Colonic mucosa (tissue), 4 donors: ENCODE measurements around the gene CTIF. TPM values are rescaled to one million over a fixed set of nuclear protein-coding genes. Genes with fewer than 3 reads are reported as not detected.

Experiments
- DNase-seq: peaks from one replicate; pipeline ENCODE4 v3.0.0-alpha.2; 2020
- H3K27ac ChIP-seq: fragments of 200-600 bp; one replicate; pipeline ENCODE4 v1.8.0; 2021
- H3K27me3 ChIP-seq: fragments of 200-600 bp; one replicate; pipeline ENCODE4 v1.8.0; 2021
- H3K36me3 ChIP-seq: fragments of 200-600 bp; one replicate; pipeline ENCODE4 v1.8.0; 2021
- H3K4me1 ChIP-seq: fragments of 200-600 bp; one replicate; pipeline ENCODE4 v1.8.0; 2021; ENCODE audit warnings: mild to moderate bottlenecking
- H3K4me3 ChIP-seq: fragments of 200-600 bp; one replicate; pipeline ENCODE4 v1.8.0; 2021
- H3K9ac ChIP-seq, 2 donors: one replicate each; pipeline ENCODE4 v1.7.0; 2013; ENCODE audit warnings: control low read depth in 2 of 2, low read depth in 2 of 2, low read length in 2 of 2
- H3K9me3 ChIP-seq: fragments of 200-600 bp; one replicate; pipeline ENCODE4 v1.8.0; 2021
- CTCF ChIP-seq: fragments of 200-600 bp; IDR thresholded peaks from one replicate; pipeline ENCODE4 v1.8.0; 2022; ENCODE audit warnings: antibody characterized with exemption, mild to moderate bottlenecking
- intact Hi-C: fragments of 100-400 bp; cut with DNase I; formaldehyde crosslinking; loops from one replicate; pipeline ENCODE4 v1.14.1; 2022
- total RNA-seq, 2 donors: library from RNA; stranded (reverse); fragmentation: NEBNext Ultra II Directional in 1 of 2; extraction: Animal tissue kit (Norgen Biotek cat#: 25700) in 1 of 2; gene quantifications; one replicate each; pipeline ENCODE4 v1.2.1, GENCODE V29; 2021
- donor health status: healthy.
- donor health status: DM: no; HTN: no; CAD: no.
- donor health status: DM: no; HTN: no; CAD: no.

Gene CTIF
- total RNA-seq, 2 donors from 2014 or later: 13.0 to 16.7 TPM

GRCh38 chr18:48548921-48549320, 10.1 kb downstream of the CTIF start:
- H3K36me3 ChIP-seq: no peaks in the 10 kb centered on the region
- no peaks in the 10 kb centered on the region for H3K4me1 ChIP-seq
- DNase-seq: no peak
- H3K4me3 ChIP-seq: no peak overlapping the region
- H3K27ac ChIP-seq: no peak overlapping the region
- H3K27me3 ChIP-seq: no peaks in the 10 kb centered on the region
- TF ChIP-seq CTCF: no peak
- no peaks in the 10 kb centered on the region for H3K9me3 ChIP-seq
- no peak overlapping the region for H3K9ac ChIP-seq
- intact Hi-C loops: no loop called here

- Histone ChIP-seq H3K4me1 (no peaks in the 10 kb centered on the region), H3K27me3 (no peaks in the 10 kb centered on the region), H3K27ac (no peak overlapping the region), H3K9ac (no peak overlapping the region), H3K36me3 (no peaks in the 10 kb centered on the region), H3K9me3 (no peaks in the 10 kb centered on the region), H3K4me3 (no peak overlapping the region)
- intact Hi-C loops: no loop called here
- TF ChIP-seq CTCF: no peak
- DNase-seq: no peak
Observed at GRCh38 chr18:48550101-48550729, 11.4 kb downstream of the CTIF start.

GRCh38 chr18:48551100-48551499, 12.3 kb downstream of the CTIF start:
- DNase-seq: no peak
- intact Hi-C loops: no loop called here
- Histone ChIP-seq H3K27me3 (no peaks in the 10 kb centered on the region), H3K36me3 (no peaks in the 10 kb centered on the region), H3K27ac (no peak overlapping the region), H3K9ac (no peak overlapping the region), H3K4me1 (no peaks in the 10 kb centered on the region), H3K9me3 (no peaks in the 10 kb centered on the region), H3K4me3 (no peak overlapping the region)
- no peak for TF ChIP-seq CTCF

GRCh38 chr18:48552130-48552529, 13.3 kb downstream of the CTIF start:
- Histone ChIP-seq H3K4me3 (no peak overlapping the region), H3K9ac (no peak overlapping the region), H3K4me1 (no peaks in the 10 kb centered on the region), H3K9me3 (no peaks in the 10 kb centered on the region), H3K27me3 (no peaks in the 10 kb centered on the region), H3K36me3 (no peaks in the 10 kb centered on the region), H3K27ac (no peak overlapping the region)
- no peak for DNase-seq
- no peak for TF ChIP-seq CTCF
- intact Hi-C loops: no loop called here

GRCh38 chr18:48553236-48553635, 14.4 kb downstream of the CTIF start:
- H3K27me3 ChIP-seq: no peaks in the 10 kb centered on the region
- H3K4me1 ChIP-seq: no peaks in the 10 kb centered on the region
- no peaks in the 10 kb centered on the region for H3K36me3 ChIP-seq
- TF ChIP-seq CTCF: no peak
- H3K27ac ChIP-seq: no peak overlapping the region
- intact Hi-C loops: no loop called here
- DNase-seq: no peak
- no peak overlapping the region for H3K9ac ChIP-seq
- H3K9me3 ChIP-seq: no peaks in the 10 kb centered on the region
- no peak overlapping the region for H3K4me3 ChIP-seq
